GM12875 (cell line): ENCODE data around the gene GEMIN4.
"Not testable (repeated sequence)": the region's sequence is repeated elsewhere in the genome, so short reads cannot be mapped to it uniquely, and the experiment has no call there.

Source experiments
- H3K4me3 ChIP-seq: one replicate; pipeline ENCODE4 v1.5.1; 2011; ENCODE audit warnings: low read depth, low read length, control low read depth
- CTCF ChIP-seq: IDR thresholded peaks from 2 replicates; pipeline ENCODE4 v1.5.1; 2011; ENCODE audit warnings: low read depth, mild to moderate bottlenecking, control low read depth, inconsistent platforms, low read length, moderate library complexity, borderline replicate concordance; ENCODE audit not compliant: insufficient read depth

Gene GEMIN4

GRCh38 chr17:705011-705410, 47.1 kb downstream of the GEMIN4 start:
- no peak for TF ChIP-seq CTCF
- H3K4me3 ChIP-seq = no peak overlapping the region

GRCh38 chr17:704111-704864, 47.8 kb downstream of the GEMIN4 start:
- no peak for TF ChIP-seq CTCF
- H3K4me3 ChIP-seq = no peak overlapping the region

GRCh38 chr17:703081-703875, 48.8 kb downstream of the GEMIN4 start:
- H3K4me3 ChIP-seq = no peak overlapping the region
- TF ChIP-seq CTCF = no peak

DNA sequence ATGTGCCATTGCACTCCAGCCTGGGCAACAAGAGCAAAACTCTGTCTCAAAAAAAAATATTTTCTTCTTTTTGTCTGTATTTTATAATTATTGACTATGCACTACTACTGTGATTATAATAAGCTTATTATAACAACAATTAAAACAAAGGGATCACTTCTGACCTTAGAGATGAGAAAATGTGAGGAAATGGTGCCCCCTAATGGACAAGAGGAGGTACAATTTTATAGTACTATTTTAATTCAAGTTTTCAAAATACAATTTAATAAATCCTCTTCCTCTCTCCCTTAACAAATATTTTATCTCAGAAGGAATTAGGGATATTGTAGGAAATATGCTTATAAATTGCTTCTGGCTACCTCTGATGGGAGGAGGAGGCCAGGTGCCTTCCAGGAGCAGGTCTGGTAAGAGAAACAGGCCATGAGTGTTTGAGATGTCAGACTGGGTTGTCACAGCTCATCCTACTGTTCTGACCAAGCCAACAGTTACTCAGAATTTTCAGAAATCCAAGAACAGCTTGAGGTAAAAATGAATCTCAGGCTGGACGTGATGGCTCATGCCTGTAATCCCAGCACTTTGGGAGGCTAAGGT, 51.5 kb downstream of the GEMIN4 start:
- no peak overlapping the region for H3K4me3 ChIP-seq

DNA sequence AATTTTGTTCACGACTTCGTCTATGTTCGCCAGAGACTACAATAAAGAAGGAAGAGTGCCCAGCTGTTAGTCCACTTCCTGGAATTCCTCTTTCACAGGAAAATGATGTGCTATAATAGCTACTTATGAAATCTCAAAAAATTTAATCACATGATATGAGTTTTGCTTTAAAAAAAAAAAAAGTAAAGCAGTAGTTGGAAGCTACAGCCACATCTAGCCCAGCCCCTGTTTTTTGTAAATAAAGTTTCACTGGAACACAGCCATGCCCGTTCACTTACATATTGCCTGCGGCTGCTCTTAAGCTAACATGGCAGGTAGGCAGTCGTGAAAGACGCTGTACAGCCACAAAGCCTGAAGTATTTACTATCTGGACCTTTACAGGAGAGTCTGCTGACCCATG, 52.7 kb downstream of the GEMIN4 start:
- no peak for TF ChIP-seq CTCF
- H3K4me3 ChIP-seq = no peak overlapping the region

More for the DNA sequence above, 51.5 kb downstream of the GEMIN4 start:
- TF ChIP-seq CTCF = no peak

DNA sequence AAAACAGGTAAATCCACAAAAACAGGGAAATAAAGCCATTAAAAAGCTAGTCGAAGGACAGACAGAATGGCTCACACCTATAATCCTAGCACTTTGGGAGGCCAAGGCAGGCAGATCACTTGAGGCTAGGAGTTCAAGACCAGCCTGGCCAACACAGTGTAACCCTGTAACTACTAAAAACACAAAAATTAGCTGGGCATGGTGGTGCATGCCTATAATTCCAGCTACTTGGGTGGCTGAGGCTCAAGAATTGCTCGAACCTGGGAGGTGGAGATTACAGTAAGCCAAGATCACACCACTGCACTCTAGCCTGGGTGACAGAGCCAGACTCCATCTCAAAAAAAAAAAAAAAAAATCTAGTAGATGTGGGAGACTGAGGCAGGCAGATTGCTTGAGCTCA, 54.0 kb downstream of the GEMIN4 start:
- H3K4me3 ChIP-seq = not testable (repeated sequence)

DNA sequence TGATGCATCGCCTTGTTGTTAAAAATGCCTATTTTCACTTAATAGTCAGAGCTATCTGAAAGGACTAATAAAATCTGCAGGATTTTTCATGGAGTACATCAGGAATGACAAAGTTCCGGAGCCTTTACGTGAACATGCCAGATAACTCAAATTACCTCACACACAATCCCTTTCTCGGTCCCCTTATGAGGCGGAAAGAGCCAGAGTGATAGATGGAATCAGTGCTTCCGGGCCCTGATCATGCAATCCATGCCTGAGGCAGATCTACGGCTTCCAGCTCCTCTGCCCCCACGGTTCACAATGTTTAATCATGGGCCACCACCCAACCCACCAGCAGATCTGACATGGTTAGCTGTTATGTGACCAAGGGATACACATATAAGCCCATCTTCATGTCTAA, 54.4 kb downstream of the GEMIN4 start:
- no peak for TF ChIP-seq CTCF
- no peak overlapping the region for H3K4me3 ChIP-seq
